ENCODE measurements around the gene NHS. TPM values are rescaled to one million over a fixed set of nuclear protein-coding genes. Genes with fewer than 3 reads are reported as not detected.

Gene NHS
- total RNA-seq, 1 experiment from 2014 or later: 19.5 TPM

DNA sequence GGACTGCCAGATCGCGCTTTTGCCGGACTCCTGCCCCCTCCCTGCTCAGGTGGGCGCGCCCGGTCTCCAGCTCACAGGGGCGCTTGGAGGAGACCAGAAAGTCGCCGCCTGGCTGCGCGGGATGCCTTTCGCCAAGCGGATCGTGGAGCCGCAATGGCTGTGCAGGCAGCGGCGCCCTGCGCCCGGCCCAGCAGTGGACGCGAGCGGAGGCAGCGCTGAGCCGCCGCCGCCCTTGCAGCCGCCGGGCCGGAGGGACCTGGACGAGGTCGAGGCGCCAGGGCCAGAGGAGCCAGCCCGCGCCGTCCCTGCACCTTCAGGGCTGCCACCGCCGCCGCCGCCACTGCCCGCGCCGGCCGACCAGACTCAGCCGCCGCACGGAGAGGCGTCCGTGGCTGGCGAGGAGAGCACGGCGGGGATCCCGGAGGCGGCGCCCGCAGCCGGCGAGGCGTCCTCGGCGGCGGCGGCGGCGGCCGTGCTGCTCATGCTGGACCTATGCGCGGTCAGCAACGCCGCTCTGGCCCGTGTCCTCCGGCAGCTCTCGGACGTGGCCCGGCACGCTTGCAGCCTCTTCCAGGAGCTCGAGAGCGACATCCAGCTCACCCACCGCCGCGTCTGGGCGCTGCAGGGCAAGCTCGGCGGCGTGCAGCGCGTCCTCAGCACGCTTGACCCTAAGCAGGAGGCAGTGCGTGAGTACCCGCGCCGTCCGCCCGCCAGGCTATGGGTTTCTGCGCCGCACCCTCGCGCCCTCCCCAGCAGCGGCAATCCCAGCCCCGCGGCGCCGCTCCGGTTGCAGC is 834 bp downstream of the NHS start:
- CTCF ChIA-PET: interaction anchor here (0.6 kb wide), 1 partner anchor 361 kb away, joined by 5 read pairs; the partner anchor contains the start of gene SCML1
- H3K27me3 Mint-ChIP-seq (ENCODE audit: unreplicated experiment): no peaks in the 10 kb centered on the region
- H3K36me3 Mint-ChIP-seq (ENCODE audit: insufficient read depth, unreplicated experiment): peaks cover 37% of the 10 kb centered on the region
- peak overlapping the region; percentile 87 for H3K4me3 Mint-ChIP-seq (ENCODE audit: low read depth, unreplicated experiment)
- intact Hi-C loops (cut with micrococcal nuclease; ENCODE audit: unreplicated experiment): loop anchor here (1.0 to 5.0 kb wide), 4 partner anchors 37 to 216 kb away; no protein-coding TSS in a partner anchor
- peak overlapping the region; percentile 60 for H3K27ac Mint-ChIP-seq (ENCODE audit: unreplicated experiment)
- DNase-seq: peak; percentile 28
- TF ChIP-seq, protein P1, sequence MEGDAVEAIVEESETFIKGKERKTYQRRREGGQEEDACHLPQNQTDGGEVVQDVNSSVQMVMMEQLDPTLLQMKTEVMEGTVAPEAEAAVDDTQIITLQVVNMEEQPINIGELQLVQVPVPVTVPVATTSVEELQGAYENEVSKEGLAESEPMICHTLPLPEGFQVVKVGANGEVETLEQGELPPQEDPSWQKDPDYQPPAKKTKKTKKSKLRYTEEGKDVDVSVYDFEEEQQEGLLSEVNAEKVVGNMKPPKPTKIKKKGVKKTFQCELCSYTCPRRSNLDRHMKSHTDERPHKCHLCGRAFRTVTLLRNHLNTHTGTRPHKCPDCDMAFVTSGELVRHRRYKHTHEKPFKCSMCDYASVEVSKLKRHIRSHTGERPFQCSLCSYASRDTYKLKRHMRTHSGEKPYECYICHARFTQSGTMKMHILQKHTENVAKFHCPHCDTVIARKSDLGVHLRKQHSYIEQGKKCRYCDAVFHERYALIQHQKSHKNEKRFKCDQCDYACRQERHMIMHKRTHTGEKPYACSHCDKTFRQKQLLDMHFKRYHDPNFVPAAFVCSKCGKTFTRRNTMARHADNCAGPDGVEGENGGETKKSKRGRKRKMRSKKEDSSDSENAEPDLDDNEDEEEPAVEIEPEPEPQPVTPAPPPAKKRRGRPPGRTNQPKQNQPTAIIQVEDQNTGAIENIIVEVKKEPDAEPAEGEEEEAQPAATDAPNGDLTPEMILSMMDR (IDR thresholded peaks at IDR 0.05; ENCODE audit: unreplicated experiment): no peak
- no TSS peak for BruUV-seq (replicated peaks)
- peaks cover 29% of the 10 kb centered on the region for H3K4me1 Mint-ChIP-seq (ENCODE audit: low read depth, unreplicated experiment)
- H3K9me3 Mint-ChIP-seq (ENCODE audit: low read depth, unreplicated experiment): peaks cover 4% of the 10 kb centered on the region

DNA sequence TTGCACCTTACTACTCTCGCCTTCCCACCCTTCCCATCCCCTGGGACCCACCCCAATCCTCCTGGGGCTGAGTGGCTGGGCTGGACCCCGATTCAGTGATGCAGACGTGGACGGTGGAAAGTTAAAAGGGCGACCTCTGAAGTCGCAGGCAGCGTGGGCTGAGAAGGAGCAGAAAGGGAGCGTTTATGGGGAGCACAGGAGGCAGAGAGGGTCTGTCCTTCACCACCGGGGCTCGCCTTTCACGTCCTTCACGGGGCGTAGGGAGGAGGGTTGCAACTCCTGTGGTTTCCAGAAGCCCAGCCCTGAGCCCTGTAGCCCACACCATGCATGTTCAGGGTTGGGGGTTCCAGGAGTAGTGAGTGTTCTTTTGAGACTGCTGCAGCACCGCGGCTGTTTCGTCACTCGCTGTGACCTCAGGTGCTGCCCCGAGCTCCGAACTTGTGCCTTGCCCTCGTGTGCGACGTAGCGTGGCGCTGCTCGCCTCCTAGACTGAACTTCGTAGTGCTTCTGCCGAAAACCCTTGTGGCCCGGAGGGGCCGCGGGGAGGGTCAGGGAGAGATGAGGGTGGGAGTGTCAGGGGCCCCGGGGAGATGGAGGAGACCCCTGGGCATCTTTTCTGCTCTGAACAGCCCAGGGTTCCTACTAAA is 1.6 kb downstream of the NHS start:
- CTCF ChIA-PET: interaction anchor here (0.6 to 0.7 kb wide), 2 partner anchors 215 to 360 kb away, joined by 4 to 5 read pairs; partner anchors contain the start of gene SCML1
- Mint-ChIP-seq H3K27ac (ENCODE audit: unreplicated experiment) (peak overlapping the region; percentile 2), H3K9me3 (ENCODE audit: low read depth, unreplicated experiment) (peaks cover 7% of the 10 kb centered on the region), H3K36me3 (ENCODE audit: insufficient read depth, unreplicated experiment) (peaks cover 37% of the 10 kb centered on the region), H3K4me1 (ENCODE audit: low read depth, unreplicated experiment) (peaks cover 29% of the 10 kb centered on the region), H3K27me3 (ENCODE audit: unreplicated experiment) (no peaks in the 10 kb centered on the region), H3K4me3 (ENCODE audit: low read depth, unreplicated experiment) (peak overlapping the region; percentile 87)
- TF ChIP-seq, protein P1 (IDR thresholded peaks at IDR 0.05; ENCODE audit: unreplicated experiment): no peak
- peak; percentile 17 for DNase-seq
- intact Hi-C loops (cut with micrococcal nuclease; ENCODE audit: unreplicated experiment): loop anchor here (1.0 to 5.0 kb wide), 4 partner anchors 29 to 216 kb away; no protein-coding TSS in a partner anchor
- BruUV-seq (replicated peaks): no TSS peak

DNA sequence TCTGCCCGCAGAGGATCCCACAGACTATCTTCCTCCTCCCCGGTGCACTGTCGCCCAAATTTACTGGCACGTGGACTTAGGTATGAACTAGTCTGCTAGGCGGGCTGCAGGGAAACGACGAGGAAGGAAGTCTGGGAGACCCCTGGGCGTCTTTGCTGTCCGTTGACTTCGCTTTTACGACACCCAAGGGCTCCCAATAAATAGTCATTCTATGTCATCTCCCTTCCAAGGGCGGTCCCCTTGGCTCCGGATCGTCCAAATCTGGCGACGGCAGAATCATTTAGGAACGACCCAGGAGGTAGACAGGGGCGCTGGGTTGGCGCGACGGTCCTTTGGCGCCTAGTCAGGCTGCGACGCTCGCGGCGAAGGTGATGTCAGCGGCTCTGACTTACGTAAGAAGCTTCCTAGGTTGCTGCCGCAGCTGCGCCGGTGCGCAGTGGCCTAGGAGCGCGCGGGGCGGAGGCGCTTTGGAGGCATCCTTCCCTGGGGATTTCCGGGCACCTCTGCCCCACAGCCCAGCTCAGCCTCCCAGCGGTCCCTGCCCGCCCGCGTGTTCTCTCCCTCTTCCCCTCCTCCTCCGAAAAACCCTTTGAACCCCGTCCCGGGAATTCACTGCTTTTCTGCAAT is 2.2 kb downstream of the NHS start:
- peak; percentile 56 for DNase-seq
- peak overlapping the region; percentile 87 for H3K4me3 Mint-ChIP-seq (ENCODE audit: low read depth, unreplicated experiment)
- peaks cover 10% of the 10 kb centered on the region for H3K9me3 Mint-ChIP-seq (ENCODE audit: low read depth, unreplicated experiment)
- peaks cover 29% of the 10 kb centered on the region for H3K4me1 Mint-ChIP-seq (ENCODE audit: low read depth, unreplicated experiment)
- CTCF ChIA-PET: interaction anchor here (0.5 to 0.7 kb wide), 2 partner anchors 214 to 360 kb away, joined by 4 to 7 read pairs; partner anchors contain the start of gene SCML1
- no peaks in the 10 kb centered on the region for H3K27me3 Mint-ChIP-seq (ENCODE audit: unreplicated experiment)
- intact Hi-C loops (cut with micrococcal nuclease; ENCODE audit: unreplicated experiment): loop anchor here (1.0 to 5.0 kb wide), 4 partner anchors 28 to 215 kb away; no protein-coding TSS in a partner anchor
- TF ChIP-seq, protein P1 (IDR thresholded peaks at IDR 0.05; ENCODE audit: unreplicated experiment): no peak
- BruUV-seq (replicated peaks): TSS peak; percentile 85
- H3K27ac Mint-ChIP-seq (ENCODE audit: unreplicated experiment): peak overlapping the region; percentile 2
- peaks cover 37% of the 10 kb centered on the region for H3K36me3 Mint-ChIP-seq (ENCODE audit: insufficient read depth, unreplicated experiment)

DNA sequence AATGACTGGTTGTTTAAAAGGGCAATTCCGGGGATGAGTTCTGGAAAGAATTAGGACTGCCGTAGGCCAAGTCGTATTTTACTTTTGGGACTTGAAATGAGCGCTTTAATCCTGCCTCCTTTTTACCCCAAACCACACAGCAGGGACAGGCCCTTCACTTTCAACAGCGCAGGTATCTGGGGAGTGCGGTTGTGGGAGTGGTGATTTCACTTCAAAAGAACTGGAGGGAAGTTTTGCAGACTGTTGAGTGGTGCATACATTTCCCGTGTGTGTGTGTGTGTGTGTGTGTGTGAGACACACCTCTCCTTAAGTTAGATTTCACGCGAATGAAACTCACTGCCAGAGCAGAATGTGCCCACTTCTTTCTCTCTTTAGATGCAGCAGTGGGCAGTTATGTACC is 2.8 kb downstream of the NHS start:
- H3K36me3 Mint-ChIP-seq (ENCODE audit: insufficient read depth, unreplicated experiment): peaks cover 37% of the 10 kb centered on the region
- H3K27me3 Mint-ChIP-seq (ENCODE audit: unreplicated experiment): no peaks in the 10 kb centered on the region
- TF ChIP-seq, protein P1 (IDR thresholded peaks at IDR 0.05; ENCODE audit: unreplicated experiment): no peak
- CTCF ChIA-PET: interaction anchor here (0.5 kb wide), 1 partner anchor 359 kb away, joined by 7 read pairs; the partner anchor contains the start of gene SCML1
- H3K4me1 Mint-ChIP-seq (ENCODE audit: low read depth, unreplicated experiment): peaks cover 29% of the 10 kb centered on the region
- H3K9me3 Mint-ChIP-seq (ENCODE audit: low read depth, unreplicated experiment): peaks cover 14% of the 10 kb centered on the region
- peak overlapping the region; percentile 2 for H3K27ac Mint-ChIP-seq (ENCODE audit: unreplicated experiment)
- DNase-seq: peak; percentile 5
- intact Hi-C loops (cut with micrococcal nuclease; ENCODE audit: unreplicated experiment): loop anchor here (1.0 to 5.0 kb wide), 4 partner anchors 28 to 215 kb away; no protein-coding TSS in a partner anchor
- H3K4me3 Mint-ChIP-seq (ENCODE audit: low read depth, unreplicated experiment): peak overlapping the region; percentile 87
- TSS peak; percentile 35 for BruUV-seq (replicated peaks)

Data from Calu3 (cell line).